ENCODE results near the gene MTUS2. TPM values are rescaled to one million over a fixed set of nuclear protein-coding genes. Genes with fewer than 3 reads are reported as not detected.

MTUS2 gene
- total and polyA plus RNA-seq, 2 of the 8 experiments (the other 6 are each of a cell fraction or from before 2014, with no cell fraction given): 0.18 to 0.80 TPM

DNA sequence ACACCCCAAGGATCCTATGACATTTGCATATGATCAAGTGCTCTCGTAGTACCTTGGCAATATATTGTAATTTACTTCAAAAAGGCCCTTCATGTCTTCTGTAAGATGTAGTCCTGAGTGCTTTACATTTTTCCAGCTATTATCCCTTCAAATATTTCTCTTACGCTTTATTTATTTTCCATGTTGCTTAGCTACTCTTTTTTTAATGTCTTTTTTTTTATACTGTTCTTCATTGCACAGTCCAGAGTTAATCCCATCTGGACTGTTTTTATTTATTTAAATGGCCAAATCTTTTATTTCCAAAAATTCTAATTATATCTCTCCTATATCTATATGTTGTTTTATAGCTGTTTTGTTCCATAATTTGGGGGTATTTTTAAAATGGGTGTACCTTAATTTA lies 404.1 kb downstream of the MTUS2 start (continued):
- TF ChIP-seq, protein P1, sequence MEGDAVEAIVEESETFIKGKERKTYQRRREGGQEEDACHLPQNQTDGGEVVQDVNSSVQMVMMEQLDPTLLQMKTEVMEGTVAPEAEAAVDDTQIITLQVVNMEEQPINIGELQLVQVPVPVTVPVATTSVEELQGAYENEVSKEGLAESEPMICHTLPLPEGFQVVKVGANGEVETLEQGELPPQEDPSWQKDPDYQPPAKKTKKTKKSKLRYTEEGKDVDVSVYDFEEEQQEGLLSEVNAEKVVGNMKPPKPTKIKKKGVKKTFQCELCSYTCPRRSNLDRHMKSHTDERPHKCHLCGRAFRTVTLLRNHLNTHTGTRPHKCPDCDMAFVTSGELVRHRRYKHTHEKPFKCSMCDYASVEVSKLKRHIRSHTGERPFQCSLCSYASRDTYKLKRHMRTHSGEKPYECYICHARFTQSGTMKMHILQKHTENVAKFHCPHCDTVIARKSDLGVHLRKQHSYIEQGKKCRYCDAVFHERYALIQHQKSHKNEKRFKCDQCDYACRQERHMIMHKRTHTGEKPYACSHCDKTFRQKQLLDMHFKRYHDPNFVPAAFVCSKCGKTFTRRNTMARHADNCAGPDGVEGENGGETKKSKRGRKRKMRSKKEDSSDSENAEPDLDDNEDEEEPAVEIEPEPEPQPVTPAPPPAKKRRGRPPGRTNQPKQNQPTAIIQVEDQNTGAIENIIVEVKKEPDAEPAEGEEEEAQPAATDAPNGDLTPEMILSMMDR (IDR thresholded peaks at IDR 0.05; ENCODE audit: control extremely low read depth in 1 of 3, insufficient read depth in 1 of 3, low read depth in 1 of 3, low read length in 3 of 3): no peak
- TF ChIP-seq RFX5 (IDR thresholded peaks at IDR 0.05; ENCODE audit: borderline replicate concordance, low read depth, low read length): no peak
